HG03135 (cell line): ENCODE measurements around the gene PDE11A.
"Not testable (repeated sequence)": the region's sequence is repeated elsewhere in the genome, so short reads cannot be mapped to it uniquely, and the experiment has no call there.

Source experiments
- ATAC-seq: cut with Tn5 transposase; IDR thresholded peaks from one replicate; pipeline ENCODE4 v1.9.1; 2021; ENCODE audit warnings: mild to moderate bottlenecking, moderate library complexity; ENCODE audit not compliant: unreplicated experiment

PDE11A gene

DNA sequence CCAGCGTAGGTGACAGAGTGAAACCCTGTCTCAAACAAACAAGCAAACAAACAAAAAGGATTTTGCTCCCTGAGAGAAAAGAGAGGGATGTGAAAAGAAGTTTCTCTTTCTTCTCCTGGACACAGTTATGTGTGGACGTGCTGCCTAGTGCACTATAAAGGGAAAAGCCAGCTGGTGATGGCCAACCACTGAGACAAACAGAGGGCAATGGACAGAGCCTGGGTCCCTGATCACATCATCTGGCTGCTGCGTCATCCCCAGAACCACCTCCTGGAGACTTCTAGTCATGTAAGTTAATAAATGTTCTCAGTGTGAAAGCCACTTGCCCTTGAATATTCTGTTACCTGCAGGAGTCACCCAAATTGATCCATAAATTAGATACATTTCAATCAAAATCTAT lies 184.9 kb downstream of the PDE11A start:
- ATAC-seq, result no peak

DNA sequence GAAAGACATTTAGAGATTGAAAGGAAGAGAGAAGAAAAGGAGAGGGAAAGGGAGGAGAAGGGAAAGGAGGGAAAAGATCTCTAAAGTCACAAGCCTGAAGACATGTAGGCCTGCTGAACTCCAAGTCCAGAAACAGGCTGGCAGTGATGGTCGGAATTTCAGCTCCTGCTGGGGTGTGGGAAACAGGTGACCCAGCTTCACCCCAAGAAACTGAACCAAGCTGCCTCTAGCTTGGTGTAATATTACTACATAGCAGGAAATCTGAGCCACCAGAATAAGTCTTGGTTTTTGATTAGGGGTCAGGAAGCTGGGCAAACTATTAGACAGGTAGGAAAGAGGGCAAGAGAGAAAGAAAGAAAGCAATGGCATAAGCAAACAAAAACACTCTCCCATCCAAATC lies 185.8 kb downstream of the PDE11A start:
- no peak for ATAC-seq

DNA sequence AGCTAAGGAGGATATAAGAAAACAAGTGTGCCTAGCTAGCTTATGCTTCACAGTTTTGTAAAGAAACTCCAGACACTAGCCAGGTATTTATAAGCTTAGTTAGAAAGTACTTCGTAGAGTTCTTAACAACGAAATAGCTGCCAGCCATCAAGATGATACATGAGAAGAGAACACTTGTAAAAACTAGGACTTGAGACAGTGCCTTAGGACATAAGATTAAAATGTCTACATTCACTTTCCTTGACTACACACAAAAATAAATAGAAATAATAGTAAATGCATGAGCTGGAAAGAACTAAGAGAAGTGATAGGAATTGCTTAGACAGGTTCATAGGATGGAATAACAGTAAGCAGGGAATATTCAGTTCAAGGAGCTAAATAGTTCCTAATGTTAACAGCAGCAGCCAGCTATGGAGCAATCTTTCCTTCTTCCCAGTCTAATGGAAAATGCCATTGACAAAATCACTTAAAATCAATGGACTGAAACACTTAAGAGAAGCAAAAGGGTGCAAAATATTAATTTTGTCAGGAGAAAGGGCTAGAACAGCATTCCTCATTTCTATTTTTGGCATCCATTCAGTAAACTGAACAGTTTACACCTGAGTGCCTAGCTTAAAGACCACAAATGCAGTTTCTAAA lies 186.6 kb downstream of the PDE11A start:
- no peak for ATAC-seq

DNA sequence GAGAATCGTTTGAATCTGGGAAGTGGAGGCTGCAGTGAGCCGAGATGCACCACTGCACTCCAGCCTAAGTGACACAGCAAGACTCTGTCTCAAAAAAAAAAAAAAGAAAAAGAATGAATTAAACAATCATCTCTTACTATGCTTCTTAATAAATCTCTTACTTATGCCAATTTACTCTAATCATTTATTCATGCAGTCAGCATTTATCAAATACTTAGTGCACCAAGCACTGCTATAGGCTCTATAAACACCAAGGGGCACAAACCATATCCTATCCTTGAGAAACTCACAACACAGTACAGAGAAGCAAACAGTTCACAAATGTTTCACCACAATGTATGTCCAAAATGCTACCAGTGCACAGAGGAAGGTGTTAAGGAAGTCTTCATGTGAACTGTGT lies 189.4 kb downstream of the PDE11A start:
- no peak for ATAC-seq

DNA sequence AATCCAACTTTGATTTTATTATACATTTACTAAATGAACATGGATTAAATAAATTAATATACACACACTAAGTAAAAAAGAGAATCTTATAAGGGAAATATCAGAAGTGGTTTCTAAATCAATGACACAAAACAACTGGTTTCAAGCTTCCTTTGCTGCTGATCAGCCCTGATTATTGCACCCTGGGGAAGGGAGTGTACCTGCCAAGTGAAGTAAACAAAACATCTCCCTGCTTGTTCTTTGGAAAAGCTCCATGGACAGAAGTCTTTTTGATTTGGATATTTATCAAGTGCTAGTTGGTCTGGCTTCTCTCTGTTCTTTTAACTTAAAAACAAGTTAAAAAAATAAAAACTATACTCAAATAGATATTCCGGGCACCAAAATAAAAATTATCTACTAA lies 190.1 kb downstream of the PDE11A start:
- ATAC-seq, result no peak

DNA sequence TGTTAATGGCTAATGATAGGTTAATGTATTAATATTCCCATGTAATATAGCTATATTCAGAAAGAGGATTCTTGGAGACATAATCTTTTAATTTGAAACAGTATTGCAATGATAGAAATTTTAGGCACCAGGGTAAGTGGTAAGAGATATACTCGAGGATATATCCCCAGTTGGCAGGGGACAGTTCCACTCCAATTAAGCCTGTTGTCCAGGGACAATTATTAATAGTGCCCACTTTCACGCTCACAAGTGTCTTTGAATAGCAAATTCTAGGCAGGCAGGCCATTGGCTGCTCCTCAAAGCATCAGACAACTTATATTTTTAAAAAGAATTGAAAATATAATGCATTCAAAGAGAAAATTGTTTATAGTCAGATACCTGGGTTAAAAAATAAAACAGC lies 190.7 kb downstream of the PDE11A start:
- ATAC-seq, result no peak

DNA sequence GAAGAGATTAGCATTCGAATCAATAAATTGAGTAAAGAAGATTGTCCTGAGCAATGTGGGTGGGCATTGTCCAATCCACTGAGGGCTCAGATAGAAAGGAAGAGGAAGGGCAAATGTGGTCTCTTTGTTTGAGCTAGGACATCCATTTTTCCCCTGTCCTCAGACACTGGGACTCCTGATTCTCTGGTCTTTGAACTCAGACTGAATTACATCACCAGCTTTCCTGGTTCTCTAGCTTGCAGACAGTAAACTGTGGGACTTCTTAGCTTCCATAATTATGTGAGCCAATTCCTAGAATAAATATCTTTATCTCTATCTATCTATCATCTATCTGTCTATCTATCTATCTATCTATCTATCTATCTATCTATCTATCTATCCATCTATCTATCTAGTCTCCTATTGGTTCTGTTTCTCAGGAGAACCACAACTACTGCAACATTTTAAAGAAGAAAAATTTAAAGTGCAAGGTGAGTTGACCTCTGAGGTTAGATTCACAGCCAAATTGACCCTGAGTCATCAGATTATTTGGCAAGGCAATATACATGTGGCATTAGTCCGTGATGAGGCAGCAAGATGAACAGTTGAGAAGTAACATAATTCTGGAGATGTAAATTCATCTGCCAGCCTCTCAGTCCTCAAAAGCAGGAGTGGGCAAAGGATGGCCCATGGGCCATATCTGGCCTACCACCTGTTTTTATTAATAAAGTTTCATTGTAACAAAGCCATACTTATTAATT lies 191.4 kb downstream of the PDE11A start:
- ATAC-seq, result no peak

DNA sequence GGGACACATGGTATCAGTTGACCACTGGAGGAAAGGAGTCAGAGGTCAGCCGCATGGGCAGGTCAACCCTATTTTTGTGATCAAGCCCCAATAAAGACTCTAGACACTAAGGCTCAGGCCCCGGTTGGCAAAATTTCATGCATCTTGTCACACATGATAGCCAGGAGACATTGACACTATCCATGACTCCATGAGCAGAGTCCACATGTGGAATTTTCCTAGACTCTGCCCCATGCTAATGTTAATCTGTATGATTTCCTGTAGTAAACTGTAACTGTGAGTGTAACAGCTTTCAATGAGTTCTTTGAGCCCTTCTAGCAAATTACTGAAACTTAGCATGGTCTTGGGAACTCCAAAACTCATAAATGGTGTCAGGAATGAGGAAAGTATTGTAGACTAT lies 192.3 kb downstream of the PDE11A start:
- no peak for ATAC-seq

DNA sequence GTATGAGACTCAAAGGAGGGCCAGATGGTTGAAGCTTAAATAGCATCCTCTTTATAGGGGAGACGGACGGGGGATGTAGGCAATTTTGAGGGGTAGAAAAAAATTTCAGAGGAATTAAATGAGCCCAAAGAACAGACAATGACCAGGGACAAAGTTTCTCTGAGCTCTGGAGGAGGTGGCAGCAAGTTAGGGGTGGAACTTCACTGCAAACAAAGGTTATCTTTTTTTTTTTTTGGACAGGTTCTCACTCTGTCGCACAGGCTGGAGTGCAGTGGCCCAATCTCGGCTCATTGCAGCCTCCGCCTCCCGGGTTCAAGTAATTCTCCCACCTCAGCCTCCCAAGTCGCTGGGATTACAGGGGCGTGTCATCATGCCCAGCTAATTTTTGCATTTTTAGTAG lies 195.6 kb downstream of the PDE11A start:
- ATAC-seq, result no peak

DNA sequence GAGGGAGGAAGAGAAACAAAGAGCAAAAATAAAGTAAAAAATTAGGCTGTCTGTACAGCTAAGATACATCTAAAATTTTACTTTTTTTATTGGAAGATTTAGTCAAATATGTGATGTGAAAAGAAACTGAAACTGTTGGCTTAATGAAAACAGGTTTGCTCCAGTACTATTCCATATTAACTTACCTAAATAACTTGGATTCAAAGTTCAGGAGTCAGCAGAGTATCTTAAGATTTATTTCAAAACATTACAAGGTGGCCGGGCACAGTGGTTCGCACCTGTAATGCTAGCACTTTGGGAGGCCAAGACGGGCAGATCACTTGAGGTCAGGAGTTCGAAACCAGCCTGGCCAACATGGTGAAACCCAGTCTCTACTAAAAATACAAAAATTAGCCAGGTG lies 197.9 kb downstream of the PDE11A start:
- ATAC-seq, result no peak

DNA sequence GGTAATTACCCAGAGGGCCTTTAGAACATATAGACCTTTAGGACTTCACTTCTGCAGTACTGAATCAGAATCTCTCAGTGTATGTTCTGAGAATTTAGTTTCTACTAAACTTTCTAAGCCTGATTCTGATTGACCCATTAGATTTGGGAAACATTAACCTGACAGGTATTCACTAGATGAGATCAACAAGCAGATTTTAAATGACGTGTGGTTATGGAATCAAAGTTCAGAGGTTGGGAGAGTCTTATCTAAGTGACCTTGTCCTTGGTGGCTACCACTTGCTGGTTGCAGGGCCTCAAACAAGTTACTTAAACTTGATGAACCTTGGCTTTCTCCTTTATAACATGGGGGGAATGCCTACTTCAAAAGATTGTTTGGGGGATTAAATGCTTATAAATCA lies 198.7 kb downstream of the PDE11A start:
- ATAC-seq, result no peak

DNA sequence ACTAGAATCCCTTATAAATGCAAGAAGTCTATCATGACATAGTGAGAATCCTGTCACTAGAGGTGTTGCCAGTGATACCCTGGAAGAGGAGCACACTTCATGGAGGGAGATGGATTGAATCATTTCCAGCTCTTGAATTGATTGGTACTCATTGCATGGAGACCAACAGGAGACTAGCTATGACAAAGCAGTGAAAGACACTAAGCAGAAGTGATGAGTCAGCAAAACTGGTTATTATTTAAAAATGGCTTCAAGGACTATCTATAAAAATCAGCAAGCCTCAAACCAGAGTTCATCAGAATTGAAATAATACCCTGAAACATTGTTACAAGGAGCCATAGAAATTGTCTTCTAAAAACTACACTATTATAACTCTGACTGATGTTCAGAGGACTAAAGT lies 200.3 kb downstream of the PDE11A start:
- ATAC-seq, result no peak

DNA sequence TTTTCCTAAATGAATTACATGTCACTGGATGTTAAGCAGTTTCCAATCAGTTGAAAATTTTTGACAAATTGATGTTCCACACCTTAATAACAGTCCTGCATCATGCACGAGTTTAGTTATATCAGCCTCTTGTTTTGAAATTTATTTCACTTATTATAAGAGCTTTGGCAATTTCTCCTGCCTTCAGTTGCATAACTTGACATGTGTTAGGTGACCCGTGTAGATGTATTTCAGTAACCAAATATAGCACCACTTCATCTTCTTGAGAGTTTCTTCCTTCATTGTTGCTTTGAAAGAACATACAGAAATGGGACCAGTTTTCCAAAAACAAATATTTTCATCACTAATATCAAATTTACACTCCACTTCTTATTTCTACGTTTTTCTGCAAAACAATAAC lies 202.7 kb downstream of the PDE11A start:
- ATAC-seq, result no peak

DNA sequence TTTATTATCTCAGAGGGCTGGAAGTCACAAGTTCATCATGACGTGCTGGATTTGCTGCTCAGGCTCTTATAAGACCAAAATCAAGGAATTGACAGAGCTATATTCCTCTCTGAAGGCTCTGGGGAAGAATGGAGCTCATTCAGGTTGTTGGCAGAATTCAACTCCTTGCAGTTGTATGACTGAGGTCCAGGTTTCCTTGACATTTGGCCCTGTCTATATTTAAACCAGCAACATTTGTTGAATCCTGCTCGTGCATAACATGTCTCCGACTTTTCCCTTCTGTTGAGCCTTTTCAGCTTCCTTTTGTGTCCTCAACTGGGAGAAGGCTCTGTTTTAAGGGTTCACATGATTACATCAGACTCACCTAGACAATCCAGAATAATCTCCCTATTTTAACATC lies 203.4 kb downstream of the PDE11A start:
- ATAC-seq, result no peak

DNA sequence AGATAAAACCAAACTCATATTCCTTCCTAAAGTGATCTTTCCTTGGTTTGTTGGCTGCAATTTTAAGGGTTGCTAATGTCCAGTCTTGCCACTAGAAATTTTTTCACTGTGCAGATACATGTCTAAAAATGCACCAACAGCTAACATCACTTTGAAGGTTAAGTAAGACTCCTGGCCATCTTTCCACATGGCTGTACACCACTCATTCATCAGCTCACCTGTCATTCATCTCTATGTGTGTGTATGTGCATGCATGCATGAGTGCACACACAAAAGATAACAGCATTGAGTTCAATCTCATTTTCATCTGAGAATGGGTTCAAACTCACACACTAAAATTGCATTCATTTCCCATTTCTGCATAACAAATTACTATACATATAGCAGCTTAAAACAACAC lies 203.8 kb downstream of the PDE11A start:
- no peak for ATAC-seq

DNA sequence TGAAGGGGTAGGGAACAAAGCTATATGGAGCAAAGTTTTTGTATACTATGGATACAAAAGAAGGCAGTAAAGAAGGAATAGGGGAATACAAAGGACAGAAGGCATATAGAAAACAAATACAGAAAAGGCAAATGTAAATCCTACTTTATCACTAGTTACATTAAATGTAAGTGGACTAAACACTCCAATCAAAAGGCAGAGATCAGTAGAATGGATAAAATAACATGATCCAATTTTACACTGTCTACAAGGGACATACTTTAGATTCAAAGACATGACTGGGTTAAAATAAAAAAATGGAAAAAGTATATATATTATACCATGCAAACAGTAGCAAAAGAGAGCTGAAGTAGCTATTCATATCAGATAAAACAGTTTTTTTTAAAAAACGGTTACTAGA lies 215.0 kb downstream of the PDE11A start:
- no peak for ATAC-seq

DNA sequence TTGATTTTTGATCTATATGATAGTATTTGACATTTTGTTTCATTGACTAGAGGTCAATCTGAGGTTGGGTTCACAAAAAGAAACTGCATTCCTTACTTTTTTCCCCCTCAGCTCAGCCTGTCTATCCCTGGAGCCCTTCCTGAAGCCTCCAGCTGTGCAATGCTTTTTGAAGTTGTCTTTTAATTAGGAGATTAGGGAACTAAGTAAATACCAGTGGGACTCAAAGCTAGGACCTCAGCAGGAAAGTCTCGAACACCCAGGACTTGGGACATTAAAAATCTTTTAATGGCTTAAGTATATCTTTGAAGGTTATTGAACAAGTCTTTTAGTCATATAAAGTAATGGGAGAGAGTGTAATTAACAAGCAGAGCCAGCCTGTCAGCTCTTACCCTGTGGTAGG lies 220.2 kb downstream of the PDE11A start:
- no peak for ATAC-seq

DNA sequence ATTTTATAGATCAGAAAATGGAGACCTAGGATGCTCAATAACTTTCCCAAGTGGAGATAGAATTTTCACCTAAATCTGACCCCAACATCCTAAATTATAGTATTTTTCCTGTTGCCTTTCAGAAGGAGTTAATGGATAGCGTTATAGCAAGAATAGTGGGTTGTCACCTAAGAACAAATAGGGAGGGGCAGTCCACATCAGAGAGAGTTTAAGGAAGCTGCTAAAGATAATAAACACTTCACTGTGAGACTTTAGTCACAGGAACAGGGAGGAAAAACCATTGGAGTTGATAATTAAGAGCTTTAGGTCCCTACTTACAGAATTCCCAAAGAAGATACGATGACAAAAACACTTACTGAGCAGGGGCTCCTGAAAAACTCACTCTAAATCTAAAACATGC lies 229.4 kb downstream of the PDE11A start:
- ATAC-seq, result no peak

DNA sequence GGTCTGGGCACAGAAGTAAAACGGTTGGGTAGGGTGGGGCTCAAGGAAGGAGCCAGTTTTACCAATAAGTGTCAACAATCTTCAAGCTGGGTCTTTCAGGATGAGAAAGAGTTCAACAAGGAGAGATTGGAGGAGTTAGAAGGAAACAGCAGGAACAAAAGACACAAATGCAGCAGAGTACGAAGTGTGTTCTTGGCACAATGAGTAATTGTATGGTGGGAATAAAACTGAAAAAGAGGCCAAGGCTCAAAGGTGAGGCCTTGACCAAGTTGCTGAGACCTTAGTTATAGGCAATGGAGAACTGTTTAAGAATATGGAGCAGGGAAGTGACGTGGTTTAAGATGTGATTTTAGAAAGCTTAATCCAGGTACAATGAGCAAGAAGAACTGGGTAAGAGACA lies 230.3 kb downstream of the PDE11A start:
- no peak for ATAC-seq

DNA sequence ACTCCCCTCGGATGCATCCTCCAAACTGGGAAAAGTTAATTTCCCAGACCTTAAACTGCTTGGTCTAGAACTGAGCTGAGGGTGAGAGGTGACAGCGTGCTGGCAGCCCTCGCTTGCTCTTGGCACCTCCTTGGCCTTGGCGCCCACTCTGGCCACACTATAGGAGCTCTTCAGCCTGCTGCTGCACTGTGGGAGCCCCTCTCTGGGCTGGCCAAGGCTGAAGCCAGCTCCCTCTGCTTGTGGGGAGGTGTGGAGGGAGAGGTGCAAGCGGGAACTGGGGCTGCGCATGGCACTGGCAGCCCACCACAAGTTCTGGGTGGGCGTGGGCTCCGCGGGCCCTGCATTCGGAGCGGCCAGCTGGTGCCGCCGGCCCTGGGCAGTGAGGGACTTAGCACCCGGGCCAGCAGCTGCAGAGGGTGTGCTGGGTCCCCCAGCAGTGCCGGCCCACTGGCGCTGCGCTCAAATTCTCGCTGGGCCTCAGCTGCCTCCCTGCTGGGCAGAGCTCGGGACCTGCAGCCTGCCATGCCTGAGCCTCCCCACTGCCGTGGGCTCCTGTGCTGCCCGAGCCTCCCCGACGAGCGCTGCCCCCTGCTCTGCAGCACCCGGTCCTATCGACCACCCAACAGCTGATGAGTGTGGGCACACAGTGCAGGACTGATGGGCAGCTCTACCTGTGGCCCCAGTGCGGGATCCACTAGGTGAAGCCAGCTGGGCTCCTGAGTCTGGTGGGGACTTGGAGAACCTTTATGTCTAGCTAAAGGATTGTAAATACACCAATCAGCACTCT lies 237.0 kb downstream of the PDE11A start:
- not testable (repeated sequence) for ATAC-seq

DNA sequence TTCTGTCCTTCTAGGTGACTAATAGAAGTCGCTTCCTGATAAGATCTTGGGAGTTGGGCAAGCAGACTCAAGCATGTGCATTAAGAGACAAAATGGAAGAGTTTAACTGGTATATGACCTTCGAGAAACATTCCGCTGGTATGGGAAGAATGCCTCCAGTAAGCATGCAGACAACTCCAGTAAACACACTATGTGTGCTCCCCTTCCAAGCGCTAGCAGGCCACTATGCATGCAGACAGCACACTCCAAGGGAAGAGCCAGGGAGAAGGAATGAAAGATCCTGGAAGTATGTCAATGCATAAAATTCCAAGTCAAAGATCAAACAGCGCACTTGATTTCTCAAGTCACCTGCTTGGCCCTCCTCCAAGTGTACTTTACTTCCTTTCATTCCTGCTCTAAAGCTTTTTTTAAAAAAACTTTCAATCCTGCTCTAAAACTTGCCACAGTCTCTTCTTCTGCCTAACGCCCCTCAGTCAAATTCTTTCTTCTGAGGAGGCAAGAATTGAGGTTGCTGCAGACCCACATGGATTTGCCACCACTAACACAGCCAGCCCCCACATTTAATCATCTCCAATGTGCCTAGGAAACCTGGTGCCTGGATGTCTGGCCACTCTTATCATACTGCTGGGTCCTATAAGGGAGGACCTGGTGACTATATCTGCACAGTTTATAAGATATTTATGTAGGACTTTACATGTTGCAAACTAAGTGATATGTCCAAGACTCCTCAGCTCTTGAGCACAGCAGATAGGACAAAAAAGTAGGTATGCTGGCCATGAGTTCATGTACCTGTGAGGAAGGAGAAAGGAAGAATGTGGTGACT lies 239.8 kb downstream of the PDE11A start:
- no peak for ATAC-seq
